ENCODE data around the gene TGM5. TPM values are rescaled to one million over a fixed set of nuclear protein-coding genes. Genes with fewer than 3 reads are reported as not detected.

TGM5 gene
- total RNA-seq, 1 experiment from 2014 or later: not detected

- TF ChIP-seq, protein P1, sequence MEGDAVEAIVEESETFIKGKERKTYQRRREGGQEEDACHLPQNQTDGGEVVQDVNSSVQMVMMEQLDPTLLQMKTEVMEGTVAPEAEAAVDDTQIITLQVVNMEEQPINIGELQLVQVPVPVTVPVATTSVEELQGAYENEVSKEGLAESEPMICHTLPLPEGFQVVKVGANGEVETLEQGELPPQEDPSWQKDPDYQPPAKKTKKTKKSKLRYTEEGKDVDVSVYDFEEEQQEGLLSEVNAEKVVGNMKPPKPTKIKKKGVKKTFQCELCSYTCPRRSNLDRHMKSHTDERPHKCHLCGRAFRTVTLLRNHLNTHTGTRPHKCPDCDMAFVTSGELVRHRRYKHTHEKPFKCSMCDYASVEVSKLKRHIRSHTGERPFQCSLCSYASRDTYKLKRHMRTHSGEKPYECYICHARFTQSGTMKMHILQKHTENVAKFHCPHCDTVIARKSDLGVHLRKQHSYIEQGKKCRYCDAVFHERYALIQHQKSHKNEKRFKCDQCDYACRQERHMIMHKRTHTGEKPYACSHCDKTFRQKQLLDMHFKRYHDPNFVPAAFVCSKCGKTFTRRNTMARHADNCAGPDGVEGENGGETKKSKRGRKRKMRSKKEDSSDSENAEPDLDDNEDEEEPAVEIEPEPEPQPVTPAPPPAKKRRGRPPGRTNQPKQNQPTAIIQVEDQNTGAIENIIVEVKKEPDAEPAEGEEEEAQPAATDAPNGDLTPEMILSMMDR (IDR thresholded peaks at IDR 0.05 in 2 of 3, conservative IDR thresholded peaks at IDR 0.05 in 1 of 3; ENCODE audit: borderline replicate concordance in 1 of 3, insufficient read depth in 1 of 3, low read depth in 2 of 3, low read length in 2 of 3): no peak
- TF ChIP-seq ZFX (IDR thresholded peaks at IDR 0.05): no peak
Measured at GRCh38 chr15:43256341-43256740, 10.4 kb downstream of the TGM5 start (continued).

DNA sequence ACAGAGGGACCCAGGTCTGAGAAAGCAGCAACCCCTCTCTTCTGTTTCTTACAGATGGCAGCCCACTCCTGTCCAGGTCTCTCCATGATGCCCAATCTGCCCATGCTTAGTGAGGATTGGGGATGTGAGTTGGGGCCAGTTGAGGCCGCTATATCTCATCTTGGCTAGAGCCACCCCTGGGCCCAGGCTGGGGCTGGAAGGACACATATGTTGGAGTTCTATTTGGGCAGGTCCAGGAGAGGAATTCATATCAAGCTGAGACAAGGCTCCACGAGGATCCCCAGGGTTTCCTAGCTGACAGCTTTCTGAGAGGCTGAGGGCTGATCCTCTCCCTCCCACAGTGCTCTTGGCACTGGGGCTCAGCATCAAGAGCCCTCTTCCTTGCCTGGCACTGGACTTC, 11.4 kb downstream of the TGM5 start:
- no TSS peak for BruUV-seq (replicated peaks)
- Histone ChIP-seq H3K4me2 (ENCODE audit: low read length) (no peak overlapping the region), H3K79me2 (ENCODE audit: insufficient read depth, low read length) (no peaks in the 10 kb centered on the region), H3K36me3 (ENCODE audit: control insufficient read depth in 1 of 2, insufficient read depth in 2 of 2, low read length in 2 of 2) (no peaks in the 10 kb centered on the region), H2AFZ (ENCODE audit: low read depth, low read length, poor library complexity, severe bottlenecking) (no peak overlapping the region), H4K20me1 (ENCODE audit: insufficient read depth) (no peaks in the 10 kb centered on the region), H3K4me1 (ENCODE audit: control insufficient read depth in 1 of 2, insufficient read depth in 2 of 2, low read length in 2 of 2) (no peaks in the 10 kb centered on the region; a peak in 1 of 4 replicates), H3K27me3 (ENCODE audit: insufficient read depth, low read length) (0 out of 2 replicates have a peak, but pooled peaks cover 2% of the 10 kb centered on the region), H3K9me3 (ENCODE audit: control insufficient read depth in 1 of 2, insufficient read depth in 1 of 2, low read depth in 1 of 2, low read length in 2 of 2) (no peaks in the 10 kb centered on the region), H3K9me2 (ENCODE audit: insufficient read depth) (no peaks in the 10 kb centered on the region), H3K9ac (ENCODE audit: low read length) (no peak overlapping the region), H3K4me3 (replicated peaks in 1 of 2; ENCODE audit: low read depth in 1 of 2, low read length in 2 of 2) (no peak overlapping the region), H3K27ac (ENCODE audit: low read depth, low read length) (no peak overlapping the region)
- no peak for TF ChIP-seq YY1 (IDR thresholded peaks at IDR 0.05; ENCODE audit: extremely low read depth, insufficient replicate concordance, low read depth, low read length)
- TF ChIP-seq POLR2AphosphoS5 (IDR thresholded peaks at IDR 0.05; ENCODE audit: low read depth, low read length): no peak
- TF ChIP-seq, protein P2, sequence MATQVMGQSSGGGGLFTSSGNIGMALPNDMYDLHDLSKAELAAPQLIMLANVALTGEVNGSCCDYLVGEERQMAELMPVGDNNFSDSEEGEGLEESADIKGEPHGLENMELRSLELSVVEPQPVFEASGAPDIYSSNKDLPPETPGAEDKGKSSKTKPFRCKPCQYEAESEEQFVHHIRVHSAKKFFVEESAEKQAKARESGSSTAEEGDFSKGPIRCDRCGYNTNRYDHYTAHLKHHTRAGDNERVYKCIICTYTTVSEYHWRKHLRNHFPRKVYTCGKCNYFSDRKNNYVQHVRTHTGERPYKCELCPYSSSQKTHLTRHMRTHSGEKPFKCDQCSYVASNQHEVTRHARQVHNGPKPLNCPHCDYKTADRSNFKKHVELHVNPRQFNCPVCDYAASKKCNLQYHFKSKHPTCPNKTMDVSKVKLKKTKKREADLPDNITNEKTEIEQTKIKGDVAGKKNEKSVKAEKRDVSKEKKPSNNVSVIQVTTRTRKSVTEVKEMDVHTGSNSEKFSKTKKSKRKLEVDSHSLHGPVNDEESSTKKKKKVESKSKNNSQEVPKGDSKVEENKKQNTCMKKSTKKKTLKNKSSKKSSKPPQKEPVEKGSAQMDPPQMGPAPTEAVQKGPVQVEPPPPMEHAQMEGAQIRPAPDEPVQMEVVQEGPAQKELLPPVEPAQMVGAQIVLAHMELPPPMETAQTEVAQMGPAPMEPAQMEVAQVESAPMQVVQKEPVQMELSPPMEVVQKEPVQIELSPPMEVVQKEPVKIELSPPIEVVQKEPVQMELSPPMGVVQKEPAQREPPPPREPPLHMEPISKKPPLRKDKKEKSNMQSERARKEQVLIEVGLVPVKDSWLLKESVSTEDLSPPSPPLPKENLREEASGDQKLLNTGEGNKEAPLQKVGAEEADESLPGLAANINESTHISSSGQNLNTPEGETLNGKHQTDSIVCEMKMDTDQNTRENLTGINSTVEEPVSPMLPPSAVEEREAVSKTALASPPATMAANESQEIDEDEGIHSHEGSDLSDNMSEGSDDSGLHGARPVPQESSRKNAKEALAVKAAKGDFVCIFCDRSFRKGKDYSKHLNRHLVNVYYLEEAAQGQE (IDR thresholded peaks at IDR 0.05; ENCODE audit: low read depth): no peak
- TF ChIP-seq SP1 (IDR thresholded peaks at IDR 0.05; ENCODE audit: low read depth): no peak
- no peak for TF ChIP-seq CEBPB (IDR thresholded peaks at IDR 0.05; ENCODE audit: low read depth)
- DNase-seq (ENCODE audit: low read depth, low spot score): no peak
- ATAC-seq: no peak
- POLR2A ChIA-PET: no interaction called here
- RAD21 ChIA-PET (ENCODE audit: low non-redundant PET in 1 of 2, low total read pairs in 2 of 2, uncharacterized antibody in 2 of 2, unreplicated experiment in 2 of 2): no interaction called here
- intact Hi-C loops (cut with micrococcal nuclease): no loop called here
- CTCF ChIA-PET: no interaction called here
